Measurements from ENCODE around the gene IGFBP5. TPM values are rescaled to one million over a fixed set of nuclear protein-coding genes. Genes with fewer than 3 reads are reported as not detected.

Gene IGFBP5
- polyA plus RNA-seq, 12 donors: 375 to 936 (median 458) TPM

DNA sequence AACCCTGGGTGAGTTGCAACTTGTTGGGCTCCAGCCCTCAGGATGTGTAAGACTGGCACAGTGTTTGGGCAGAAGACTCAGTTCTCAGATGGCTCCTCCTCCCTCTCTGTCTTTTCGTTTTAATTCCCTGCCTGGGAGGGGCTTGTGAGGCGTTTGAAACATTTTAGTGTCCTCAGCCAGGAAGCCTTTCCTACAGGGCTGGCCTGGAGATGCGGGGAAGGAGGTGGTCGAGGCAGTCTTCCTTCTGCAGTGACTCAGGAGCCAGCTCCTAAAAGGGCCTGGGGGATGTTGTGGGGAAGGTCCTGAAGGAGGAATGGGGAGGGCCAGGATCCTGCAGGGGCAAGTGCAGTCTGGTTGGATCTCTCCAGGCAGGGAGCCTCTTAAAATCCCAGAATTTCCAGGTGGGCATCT, 22.1 kb upstream of the IGFBP5 start:
- DNase-seq: no peak

DNA sequence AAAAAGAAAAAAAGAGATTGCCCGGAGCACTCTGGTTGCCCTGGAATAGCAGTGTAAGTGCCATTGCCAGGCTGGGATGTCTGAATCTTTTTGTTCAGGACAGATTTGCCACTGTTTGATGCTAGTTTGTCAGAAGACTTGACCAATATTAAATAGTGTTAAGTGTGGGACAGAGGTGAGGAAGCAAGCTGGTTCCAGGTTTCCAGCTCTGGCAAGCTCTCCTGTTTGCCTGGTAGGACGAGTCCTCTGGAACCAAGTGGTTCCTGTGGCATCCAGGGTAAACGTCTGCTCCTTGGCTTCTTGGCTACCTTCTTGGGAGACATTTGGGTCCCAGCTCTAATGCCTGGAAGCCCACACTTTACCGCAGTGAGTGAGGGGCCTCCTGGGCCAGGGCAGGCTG, 20.8 kb upstream of the IGFBP5 start:
- no peak for DNase-seq

DNA sequence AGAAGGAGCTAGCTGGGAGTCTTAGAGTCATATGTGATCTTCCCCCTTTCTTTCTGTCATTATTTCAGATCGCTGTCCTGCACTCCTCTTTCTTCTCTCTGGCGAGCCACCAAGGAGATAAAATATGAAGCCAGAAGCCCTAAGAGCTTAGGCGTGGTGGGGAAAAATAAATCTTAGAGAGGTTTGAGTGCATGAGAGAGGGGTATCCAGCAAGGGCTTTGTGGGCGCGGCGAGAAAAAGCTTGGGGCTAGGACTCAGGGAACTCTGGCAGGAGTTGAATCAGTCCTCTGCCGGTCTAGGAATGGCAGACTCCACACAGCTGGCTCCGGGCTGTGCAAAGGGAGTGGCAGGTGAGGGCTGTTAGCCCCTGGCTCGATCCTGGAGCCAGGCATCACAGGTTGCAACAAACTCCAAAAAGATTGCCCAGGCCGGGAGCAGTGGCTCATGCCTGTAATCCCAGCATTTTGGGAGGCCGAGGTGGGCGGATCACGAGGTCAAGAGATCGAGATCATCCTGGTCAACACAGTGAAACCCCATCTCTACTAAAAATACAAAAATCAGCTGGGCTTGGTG, 20.1 kb upstream of the IGFBP5 start:
- DNase-seq: no peak

DNA sequence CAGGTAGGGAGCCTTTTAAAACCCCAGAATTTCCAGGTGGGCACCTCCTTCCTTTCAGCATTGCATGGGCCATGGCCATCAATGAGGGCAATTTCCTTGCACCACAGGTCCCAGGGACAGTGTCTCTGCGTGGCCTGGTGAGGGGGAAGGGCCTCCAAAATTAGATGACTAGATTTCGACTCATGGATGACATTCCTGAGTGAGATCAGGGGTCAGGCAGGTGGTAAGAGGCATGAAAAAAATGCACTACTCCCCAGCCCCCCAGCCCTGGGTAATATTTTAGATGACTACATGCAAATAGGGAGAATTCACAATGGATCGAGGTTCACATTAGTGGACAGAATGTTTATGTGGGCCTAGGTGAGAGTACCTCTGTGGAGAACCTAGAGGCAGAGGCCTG, 19.0 kb upstream of the IGFBP5 start:
- DNase-seq: no peak

DNA sequence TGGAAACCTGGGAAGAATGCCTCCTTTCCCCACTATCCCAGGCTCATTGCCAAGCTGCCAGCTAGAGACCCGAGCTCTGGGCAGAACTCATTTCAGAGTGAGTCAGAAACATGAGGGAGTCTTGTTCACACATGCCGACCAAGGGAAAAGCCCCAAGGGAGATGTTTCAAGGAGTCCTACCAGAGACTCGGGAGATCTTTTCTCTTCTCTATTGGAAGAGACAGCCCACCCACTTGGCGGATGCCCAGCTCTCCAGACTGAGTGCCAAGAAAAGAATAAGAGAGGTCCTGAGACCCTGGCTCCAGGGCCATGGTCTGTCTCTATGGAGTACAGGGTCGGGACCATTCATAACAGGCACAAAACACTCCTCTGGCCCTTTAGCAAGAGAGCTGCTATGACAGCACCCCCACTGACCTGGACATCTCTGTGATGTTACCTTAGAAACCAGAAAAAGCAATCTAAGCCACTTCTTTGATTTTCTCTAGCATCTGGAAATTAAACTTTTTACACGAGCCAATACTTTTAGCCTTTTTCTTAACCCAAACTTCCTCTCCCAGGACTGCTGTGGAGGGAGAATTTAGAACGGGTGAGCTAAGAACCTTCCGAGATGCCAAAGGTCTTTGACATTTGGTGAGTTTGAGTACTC, 18.5 kb upstream of the IGFBP5 start:
- DNase-seq: peak; percentile 64

DNA sequence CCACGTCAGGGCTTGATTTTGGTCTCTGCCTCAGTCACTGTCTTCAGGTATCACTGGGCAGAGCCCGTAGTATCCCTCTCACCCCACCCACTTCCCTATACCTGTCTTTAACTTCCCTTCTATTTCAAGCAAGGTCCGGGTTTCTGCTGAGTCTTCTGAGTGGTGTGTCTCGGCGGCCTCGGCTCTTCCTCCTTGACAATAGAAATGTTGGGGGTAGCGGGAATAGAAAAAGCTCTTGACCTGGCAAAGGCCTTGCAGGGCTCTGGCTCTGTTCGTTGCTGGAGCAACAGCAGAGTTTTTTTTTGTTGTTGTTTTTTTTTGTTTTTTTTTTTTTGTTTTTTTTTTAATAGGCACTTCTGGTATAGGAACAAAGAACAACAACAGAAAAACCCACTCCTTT, 16.0 kb upstream of the IGFBP5 start:
- DNase-seq: no peak

DNA sequence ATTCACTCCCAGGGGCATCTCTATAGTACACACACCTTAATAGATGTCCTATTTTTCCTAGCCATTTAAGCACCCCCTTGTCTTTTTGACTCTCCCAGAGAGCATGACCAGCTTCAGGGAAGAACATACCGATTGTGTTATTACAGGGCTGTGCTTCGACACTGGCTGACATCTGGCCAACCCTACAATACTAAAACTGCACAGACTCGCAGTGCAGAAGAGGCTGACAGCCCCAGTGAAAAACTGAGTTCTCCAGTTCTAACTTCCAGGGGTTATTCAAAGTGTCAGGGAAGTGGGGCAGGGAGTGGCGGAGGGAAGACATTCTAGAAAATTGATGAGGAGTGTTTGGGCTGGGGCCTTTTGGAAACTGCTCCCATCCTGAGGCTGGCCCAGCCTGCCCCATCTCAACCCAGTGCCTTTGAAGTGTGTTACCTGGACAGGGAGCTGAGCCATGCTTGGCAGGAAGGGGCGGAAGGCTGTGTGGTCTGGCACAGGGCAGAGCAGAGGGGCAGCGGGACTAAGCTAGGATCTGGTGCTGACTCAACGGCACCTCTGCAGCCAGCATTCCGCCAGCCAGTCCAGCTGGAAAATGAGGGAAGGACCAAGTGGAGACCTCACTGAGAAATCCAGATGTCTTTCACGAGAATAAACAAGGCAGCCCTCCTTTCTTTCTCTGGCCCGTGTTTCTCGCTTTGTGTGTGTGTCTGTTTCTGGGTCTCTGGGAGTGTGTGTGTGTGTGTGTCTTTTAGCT, 15.4 kb upstream of the IGFBP5 start:
- DNase-seq: peak; percentile 87

DNA sequence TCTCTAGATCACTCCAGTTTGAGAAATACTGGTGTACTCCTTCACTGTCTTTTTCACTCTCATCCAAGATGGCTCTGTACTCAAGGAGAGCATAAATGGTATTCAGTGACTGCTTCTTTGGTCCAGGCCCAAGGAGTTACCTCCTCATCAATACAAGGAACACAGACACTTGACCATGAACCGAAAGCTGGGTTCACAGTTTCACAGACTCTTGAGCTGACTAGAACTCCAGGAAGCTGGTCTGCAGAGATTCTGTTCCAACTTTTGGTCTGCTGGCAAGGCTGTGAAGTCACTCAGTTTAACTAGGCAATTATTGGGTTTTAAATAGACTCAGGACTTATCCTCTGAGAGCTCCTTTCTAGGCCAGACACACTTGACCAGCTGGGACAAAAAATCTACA, 7.4 kb upstream of the IGFBP5 start:
- no peak for DNase-seq

DNA sequence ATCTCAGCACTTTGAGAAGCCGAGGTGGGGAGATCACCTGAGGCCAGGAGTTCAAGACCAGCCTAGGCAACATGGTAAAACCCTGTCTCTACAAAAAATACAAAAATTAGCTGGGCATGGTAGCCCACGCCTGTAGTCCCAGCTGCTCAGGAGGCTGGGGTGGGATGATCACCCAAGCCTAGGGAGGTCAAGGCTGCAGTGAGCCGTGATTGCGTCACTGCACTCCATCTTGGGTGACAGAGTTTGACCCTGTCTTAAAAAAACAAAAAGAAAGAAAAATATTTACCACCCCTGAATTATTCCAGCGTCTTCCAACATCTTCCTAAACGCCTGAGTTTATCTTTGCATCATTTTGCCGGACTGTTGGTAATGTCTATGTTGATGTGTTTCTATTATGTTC, 6.2 kb upstream of the IGFBP5 start:
- DNase-seq: no peak

DNA sequence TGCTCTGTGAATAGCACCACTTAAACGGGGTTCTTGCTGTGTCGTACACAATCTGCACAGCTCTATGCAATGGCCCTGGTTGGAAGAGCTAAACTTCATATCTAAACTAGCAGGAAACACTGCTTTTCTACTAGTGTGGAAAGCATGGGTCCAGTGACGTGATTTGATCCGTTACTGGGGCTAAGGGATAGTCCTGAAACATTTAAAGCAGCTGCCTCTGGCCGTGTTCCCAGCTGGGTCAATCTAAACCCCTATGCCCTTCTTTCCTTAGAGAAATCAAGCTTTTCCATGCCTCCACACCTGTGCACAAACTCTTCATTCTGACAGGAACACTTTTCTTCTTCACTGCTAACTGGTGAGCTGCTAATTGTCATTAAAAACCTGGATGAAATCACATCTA, 5.4 kb upstream of the IGFBP5 start:
- no peak for DNase-seq

DNA sequence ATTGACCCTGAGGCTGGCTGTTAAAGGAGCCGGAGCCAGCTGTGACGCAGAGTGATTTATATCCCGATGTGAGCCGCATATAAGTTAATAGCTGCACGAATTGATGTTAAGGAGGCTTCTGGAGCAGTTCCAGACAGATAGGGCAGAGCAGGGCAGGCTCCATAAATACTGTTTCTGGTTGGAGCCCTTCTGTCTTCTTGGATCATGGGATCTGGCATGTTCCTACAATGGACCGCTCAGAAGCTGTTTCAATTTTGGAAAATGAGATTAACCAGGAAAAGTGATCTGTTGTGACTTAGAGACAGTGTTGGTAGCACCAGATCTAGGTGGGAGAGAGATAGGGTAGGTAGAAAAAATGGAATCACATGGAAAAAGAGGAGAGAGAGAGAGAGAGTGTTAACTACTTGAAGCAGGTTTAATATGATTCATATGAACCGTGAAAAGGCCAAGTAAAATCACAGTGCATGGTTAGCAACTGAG, 4.8 kb upstream of the IGFBP5 start:
- DNase-seq: no peak

DNA sequence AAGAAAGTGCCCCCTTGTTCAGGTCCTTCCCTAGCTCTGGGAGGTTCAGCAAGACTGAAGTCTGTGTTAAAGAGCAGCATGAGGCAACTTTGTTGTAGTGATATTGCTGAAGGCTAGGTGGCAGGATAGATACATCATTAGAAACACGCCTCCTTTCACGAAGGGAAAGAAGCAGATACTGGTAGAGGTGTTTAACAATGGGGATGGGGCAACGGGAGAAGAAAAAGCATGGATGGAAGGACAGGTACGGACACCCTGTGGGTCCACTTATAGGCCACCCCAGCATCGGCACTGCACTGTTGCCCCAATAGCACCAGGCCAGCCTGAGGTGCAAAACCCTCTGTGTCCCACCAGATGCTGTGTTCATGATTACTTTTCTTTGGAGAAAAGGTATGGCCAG, 3.5 kb upstream of the IGFBP5 start:
- DNase-seq: peak; percentile 76

DNA sequence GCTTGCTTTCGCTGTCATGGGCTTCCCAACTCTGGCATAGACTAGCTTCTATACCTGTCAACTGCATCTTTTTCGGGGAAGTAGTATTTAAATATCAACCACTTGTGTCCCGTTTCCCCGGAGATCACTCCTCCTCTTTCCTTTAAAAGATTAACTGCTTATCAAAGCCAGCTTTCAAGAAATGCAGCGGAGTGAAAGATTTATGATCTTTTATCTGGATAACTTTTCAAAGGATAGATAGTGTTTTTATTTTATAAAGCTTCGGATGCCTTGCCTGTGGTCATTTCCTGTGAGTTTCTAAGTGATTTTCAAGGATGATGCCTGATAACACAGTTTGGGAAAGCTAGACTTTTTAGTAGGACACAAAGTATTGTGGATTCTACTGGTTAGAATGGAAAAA, 2.9 kb upstream of the IGFBP5 start:
- no peak for DNase-seq

DNA sequence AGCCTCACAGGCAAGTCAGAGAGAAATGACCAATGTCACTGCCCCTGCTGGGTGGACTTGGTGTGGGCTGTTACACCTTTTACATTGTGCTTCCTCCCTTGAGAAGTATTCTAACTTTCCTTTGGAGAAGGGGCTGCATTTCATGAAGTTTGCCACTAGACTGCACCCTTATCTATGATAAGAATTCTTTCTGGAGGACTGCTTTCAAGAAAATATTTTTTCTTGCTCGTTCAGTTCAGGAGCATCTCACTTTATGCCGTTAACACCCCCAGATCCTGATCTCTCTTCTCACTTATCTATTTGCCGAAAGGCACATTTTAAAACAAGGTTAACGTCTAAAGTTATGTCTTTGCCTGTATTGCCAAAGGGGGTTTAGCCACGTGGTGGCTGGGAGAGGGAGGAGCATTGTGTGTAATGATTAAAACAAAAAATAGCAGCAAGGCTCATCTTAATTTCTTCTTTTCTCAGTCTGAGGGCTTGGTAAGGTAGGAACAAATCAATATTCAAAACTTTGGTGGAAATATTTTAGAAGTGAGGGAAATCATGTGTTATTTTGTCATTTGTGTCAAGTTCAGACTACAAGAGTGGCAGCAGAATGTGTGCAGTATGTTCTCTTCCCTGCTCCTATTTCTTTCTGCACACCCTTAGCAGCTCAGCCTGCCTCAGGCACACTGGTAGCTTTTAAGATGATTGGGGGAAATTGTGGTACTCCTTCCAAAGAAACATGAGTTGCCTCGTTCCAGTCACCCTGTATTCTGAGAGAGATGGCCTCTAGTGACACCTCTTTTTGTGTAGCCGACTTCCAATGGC, 1.6 kb upstream of the IGFBP5 start:
- DNase-seq: no peak

DNA sequence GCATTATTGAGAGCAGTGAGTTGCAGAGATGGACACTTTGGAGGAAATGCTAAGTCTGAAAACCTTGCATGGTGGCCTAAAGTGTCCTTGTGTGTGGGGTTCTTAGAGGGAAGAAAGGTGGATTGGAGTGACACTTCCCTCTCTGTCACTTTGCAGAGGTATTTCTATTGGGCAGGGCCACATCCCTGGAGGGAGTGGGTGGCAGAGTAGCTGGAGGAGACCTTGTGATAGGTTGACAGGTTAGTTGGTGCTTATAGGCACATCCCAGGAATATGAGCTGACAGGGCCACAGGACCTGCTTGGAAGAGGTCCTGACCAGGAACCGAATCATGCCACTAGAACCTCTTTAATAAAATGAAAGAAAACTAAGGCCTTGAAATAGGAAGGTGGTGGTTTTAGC, 972 bp upstream of the IGFBP5 start:
- DNase-seq: no peak

DNA sequence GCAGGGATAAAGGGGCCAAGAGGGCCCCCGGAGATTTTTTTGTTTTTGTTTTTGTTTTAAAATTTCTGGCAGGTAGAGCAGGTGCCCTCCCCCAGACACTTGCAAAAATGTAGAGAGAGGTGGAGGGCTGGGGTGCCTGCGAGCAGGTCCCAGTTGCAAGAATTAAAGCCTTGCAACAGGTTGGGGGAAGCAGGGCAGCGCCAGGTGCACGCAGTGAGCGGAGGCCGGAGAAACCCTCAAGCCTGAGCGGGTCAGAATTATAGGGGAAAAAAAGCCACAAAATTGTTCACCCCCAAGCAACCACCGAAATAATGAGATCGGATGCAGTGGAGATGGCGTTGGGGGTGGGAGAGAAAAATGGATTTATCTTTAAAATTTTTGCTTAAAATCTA, 527 bp downstream of the IGFBP5 start:
- DNase-seq: no peak

DNA sequence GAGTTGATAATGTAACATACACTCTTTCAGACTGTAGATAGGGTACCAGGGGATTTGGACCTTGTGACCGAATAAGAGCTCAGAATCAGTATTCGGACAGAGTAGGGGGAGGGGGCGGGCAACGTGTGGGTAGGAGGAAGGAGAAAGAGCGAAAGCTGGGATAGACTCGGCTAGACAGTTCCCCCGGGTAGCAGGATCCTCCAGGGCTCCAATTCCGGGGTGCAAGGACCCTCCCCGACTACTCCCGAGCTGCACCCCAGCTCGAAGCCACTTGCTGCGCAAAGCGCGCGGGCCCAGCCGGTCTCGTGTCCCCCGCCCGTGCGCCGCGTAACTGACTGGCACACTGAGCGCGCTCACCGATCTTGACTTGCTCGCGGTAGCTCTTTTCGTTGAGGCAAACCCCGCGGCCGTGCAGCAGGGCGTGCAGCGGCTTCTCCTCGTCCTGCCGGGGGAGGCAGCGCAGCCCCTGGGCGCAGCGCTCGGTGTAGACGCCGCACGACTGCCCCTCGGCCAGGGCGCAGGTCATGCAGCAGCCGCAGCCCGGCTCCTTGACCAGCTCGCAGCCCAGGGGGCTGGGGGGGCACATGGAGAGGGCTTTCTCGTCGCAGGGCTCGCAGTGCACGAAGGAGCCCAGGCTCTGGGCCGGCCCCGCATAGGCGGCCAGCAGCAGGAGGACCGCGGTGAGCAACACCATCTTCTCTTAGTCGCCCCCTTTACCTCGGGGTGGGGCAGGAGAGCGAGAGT, 1.1 kb downstream of the IGFBP5 start:
- peak; percentile 64 for DNase-seq

DNA sequence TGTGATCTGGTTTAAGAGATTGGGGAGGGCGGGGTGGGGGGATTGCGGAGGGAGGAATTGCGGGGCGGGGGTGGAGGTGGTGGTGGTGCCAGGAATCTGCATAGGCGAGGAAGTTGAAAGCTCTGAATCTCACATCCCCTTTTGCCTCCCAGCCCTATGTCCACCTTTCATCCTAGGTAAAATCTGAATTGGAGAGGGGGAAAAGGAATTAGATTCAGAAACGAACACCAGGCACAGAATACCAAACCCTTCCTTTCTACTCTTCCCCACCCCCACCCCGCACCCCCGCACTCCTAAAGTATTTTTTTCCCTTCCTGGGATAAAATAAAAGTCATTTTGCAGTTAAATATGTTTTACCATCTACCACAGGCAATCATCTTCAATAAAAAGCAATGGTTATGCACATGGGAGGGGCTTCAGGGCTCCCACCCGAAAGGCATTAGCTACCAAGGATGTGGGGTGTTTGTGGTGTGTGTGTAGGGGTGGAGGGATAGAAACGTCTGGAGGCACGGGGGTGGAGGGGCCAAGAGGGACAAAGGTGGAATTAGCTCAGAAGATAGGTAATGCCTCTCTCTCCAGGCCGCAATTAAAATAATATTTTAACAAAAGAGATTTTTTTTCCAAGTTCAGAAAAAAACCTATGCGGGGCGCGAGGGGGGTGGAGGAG, 1.8 kb downstream of the IGFBP5 start:
- no peak for DNase-seq

DNA sequence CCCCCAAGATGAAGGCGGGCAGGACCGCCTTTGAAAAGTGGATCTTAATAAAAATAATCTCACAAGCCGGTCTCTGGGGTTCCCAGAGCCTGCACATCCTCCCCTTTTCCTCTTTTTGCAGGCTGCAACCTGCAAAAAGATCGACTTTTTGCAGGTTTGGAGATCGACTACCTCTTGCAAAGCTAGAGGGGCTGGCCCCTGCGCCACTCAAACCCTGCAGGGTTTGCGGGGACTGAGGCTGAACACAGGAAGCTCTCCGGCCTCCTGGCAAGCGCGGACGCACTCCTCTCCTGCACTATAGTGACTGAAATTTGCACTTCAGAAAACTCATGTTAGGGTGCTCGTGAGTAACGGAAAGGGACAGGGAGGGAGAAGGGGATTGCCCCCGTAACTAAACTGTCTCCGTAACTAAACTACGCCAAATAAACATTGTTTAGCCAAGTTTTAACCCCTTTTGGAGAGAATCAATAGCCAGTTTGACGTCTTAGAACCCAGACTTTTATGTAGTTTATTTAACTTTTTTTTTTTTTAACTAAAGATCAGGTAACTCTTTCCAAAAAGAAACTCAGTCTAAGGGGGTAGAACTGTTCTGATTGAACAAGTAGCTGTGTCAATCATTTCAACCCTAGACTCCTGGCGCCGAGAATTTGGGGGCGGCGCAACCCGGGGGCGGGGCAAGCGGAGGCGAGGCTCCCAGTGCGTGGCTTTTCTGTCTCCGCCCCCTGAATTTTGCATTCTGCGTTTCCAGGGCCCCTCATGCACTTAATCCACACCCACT, 2.5 kb downstream of the IGFBP5 start:
- DNase-seq: peak; percentile 95
